ENCODE measurements around the gene ZNF648. TPM values are rescaled to one million over a fixed set of nuclear protein-coding genes. Genes with fewer than 3 reads are reported as not detected.

Gene ZNF648
- total RNA-seq, 2 experiments from 2014 or later, result not detected

DNA sequence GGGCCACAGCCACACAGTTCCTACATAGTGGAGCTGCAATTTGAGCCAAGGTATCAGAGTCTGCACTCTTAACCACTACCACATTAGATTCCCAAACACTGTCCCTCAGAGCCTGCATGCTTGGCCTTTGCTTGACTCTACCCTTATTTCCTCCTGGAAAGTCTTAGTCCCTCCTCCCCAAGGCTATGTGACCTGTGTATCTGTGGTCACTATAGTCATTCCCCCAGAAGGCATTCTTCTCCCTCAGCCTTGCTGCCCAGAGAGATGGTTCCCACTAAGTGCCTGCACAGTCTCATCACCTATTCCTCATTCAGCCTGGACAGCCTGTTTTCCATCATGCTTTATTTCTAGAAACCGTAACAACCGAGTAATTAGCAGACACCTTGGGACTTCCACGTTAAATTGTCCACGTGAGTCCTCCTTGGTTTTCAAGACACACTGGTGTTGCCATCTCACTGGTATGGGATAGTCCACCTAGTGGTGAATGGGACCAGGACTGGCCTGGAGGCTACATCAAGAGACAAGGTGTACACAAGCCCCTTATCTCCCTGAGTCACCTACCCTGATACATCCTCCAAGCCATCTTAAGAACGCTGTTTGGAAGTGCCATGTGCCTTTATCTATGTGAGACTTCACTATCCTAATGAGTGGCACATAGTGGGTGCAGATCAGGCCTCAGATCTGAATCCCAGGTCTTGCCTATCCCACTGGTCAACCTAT is 3.8 kb upstream of the ZNF648 start:
- no peak overlapping the region for H3K4me3 Mint-ChIP-seq
- ChIA-PET POLR2A (no interaction called here), CTCF (interaction anchor here (1.8 to 2.1 kb wide), 2 partner anchors 11 kb away, joined by 8 read pairs; no protein-coding TSS in a partner anchor)
- H3K36me3 Mint-ChIP-seq (ENCODE audit: low read depth), result no peaks in the 10 kb centered on the region
- TF ChIP-seq, protein P1, sequence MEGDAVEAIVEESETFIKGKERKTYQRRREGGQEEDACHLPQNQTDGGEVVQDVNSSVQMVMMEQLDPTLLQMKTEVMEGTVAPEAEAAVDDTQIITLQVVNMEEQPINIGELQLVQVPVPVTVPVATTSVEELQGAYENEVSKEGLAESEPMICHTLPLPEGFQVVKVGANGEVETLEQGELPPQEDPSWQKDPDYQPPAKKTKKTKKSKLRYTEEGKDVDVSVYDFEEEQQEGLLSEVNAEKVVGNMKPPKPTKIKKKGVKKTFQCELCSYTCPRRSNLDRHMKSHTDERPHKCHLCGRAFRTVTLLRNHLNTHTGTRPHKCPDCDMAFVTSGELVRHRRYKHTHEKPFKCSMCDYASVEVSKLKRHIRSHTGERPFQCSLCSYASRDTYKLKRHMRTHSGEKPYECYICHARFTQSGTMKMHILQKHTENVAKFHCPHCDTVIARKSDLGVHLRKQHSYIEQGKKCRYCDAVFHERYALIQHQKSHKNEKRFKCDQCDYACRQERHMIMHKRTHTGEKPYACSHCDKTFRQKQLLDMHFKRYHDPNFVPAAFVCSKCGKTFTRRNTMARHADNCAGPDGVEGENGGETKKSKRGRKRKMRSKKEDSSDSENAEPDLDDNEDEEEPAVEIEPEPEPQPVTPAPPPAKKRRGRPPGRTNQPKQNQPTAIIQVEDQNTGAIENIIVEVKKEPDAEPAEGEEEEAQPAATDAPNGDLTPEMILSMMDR (IDR thresholded peaks at IDR 0.05), result no peak
- H3K27ac Mint-ChIP-seq, result no peak overlapping the region
- peaks cover 2% of the 10 kb centered on the region for H3K4me1 Mint-ChIP-seq (ENCODE audit: low read depth)
- ATAC-seq (no peak), DNase-seq (no peak)
- no peaks in the 10 kb centered on the region for H3K9me3 Mint-ChIP-seq
- peaks cover 34% of the 10 kb centered on the region for H3K27me3 Mint-ChIP-seq
- intact Hi-C loops (cut with micrococcal nuclease), result loop anchor here (10.0 kb wide), 1 partner anchor 570 kb away; no protein-coding TSS in a partner anchor

DNA sequence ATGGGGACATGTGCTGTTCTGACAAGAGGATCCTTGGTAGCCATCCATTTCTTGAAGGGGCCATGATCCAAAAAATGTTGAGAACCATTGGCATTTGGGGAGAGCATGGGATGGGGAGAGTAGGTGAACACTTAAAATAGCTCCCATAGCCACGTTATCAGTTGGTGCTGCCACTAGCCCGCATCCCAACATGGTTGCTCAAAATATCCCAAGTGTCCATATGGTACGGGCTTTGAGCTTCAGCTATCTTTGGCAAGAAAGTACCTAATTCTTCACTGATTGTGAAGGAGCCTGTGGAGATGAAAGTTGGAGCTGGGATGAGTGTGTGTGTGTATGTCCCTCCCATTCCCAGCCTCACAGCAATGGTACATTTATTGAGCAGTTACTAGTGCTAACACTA is 3.1 kb upstream of the ZNF648 start:
- DNase-seq, result no peak
- peaks cover 2% of the 10 kb centered on the region for H3K4me1 Mint-ChIP-seq (ENCODE audit: low read depth)
- TF ChIP-seq, protein P1 (IDR thresholded peaks at IDR 0.05), result no peak
- no peak overlapping the region for H3K4me3 Mint-ChIP-seq
- no peak for ATAC-seq
- intact Hi-C loops (cut with micrococcal nuclease), result loop anchor here (10.0 kb wide), 1 partner anchor 570 kb away; no protein-coding TSS in a partner anchor
- ChIA-PET CTCF (interaction anchor here (1.5 to 1.8 kb wide), 2 partner anchors 10 to 18 kb away, joined by 5 to 8 read pairs; no protein-coding TSS in a partner anchor), POLR2A (no interaction called here)
- no peaks in the 10 kb centered on the region for H3K36me3 Mint-ChIP-seq (ENCODE audit: low read depth)
- no peak overlapping the region for H3K27ac Mint-ChIP-seq
- H3K27me3 Mint-ChIP-seq, result peaks cover 34% of the 10 kb centered on the region
- no peaks in the 10 kb centered on the region for H3K9me3 Mint-ChIP-seq

DNA sequence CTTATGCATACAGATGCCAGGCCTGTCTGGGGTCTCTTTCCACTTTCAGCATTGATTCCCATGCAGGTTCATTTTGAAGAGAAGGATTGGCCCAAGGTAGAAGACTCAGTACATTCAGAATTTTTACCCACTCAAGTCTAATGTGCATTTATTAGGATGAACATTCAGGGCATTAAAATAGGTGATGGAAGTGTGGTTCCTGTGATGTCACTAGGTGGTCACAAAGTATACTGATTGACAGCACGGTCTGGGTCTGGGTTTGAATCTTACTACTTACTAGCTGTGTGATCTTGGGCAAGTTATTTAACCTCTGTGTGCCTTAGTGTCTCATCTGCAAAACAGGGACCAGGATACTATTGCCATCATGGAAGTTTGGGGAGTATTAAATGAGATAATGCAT is 711 bp upstream of the ZNF648 start:
- ATAC-seq (no peak), DNase-seq (no peak)
- ChIA-PET POLR2A (no interaction called here), CTCF (interaction anchor here (1.3 kb wide), 1 partner anchor 23 kb away, joined by 4 read pairs; no protein-coding TSS in a partner anchor)
- Mint-ChIP-seq H3K27ac (no peak overlapping the region), H3K36me3 (ENCODE audit: low read depth) (no peaks in the 10 kb centered on the region), H3K27me3 (peaks cover 33% of the 10 kb centered on the region), H3K9me3 (no peaks in the 10 kb centered on the region), H3K4me1 (ENCODE audit: low read depth) (no peaks in the 10 kb centered on the region), H3K4me3 (no peak overlapping the region)
- TF ChIP-seq, protein P1 (IDR thresholded peaks at IDR 0.05), result no peak
- intact Hi-C loops (cut with micrococcal nuclease), result loop anchor here (10.0 kb wide), 1 partner anchor 567 kb away; no protein-coding TSS in a partner anchor

DNA sequence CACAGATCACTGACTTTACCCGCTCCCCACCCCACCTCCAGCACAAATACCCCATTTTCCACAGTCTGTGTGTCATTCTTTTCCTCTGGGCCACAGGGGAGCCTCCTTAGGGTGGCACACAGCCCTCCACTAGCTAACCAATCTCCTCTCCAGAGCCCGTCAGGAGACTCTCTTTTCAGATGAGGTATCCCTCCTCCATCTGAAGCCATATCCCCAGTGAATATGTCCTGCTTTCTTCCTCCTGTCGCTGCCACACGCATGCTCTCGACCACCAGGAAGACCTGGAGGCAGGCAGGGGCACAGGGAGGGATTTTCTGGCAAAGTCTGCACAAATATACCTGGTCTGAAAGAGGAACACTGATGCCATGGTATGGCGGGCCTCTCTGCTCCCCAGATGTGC is 635 bp downstream of the ZNF648 start:
- Mint-ChIP-seq H3K27me3 (peaks cover 42% of the 10 kb centered on the region), H3K36me3 (ENCODE audit: low read depth) (no peaks in the 10 kb centered on the region), H3K9me3 (no peaks in the 10 kb centered on the region), H3K4me1 (ENCODE audit: low read depth) (no peaks in the 10 kb centered on the region), H3K4me3 (no peak overlapping the region), H3K27ac (no peak overlapping the region)
- POLR2A ChIA-PET, result no interaction called here
- no peak for ATAC-seq
- no peak for DNase-seq
- CTCF ChIA-PET, result no interaction called here
- intact Hi-C loops (cut with micrococcal nuclease), result loop anchor here (10.0 kb wide), 1 partner anchor 566 kb away; no protein-coding TSS in a partner anchor
- TF ChIP-seq, protein P1 (IDR thresholded peaks at IDR 0.05), result no peak

DNA sequence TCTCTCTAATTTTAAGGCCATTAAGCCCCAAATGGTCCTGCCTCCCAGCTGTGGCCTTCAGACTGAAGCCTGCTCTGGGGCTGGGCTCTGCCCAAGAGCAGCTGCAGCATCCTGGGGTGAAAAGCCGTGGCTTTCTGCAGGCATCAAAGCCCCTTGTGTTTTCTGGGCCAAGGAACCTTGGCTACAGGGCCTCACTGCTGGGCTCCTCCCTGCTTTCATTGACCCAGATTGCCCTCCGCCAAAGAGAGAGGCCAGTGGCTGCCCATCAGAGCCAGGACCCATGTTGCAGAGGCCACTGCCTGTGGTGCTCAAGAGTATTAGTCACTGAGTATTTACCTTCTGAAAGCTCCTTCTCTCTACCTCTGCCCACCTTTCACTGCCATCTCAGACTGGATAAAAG is 1.6 kb downstream of the ZNF648 start:
- ChIA-PET POLR2A (no interaction called here), CTCF (interaction anchor here (1.8 kb wide), 1 partner anchor 21 kb away, joined by 8 read pairs; no protein-coding TSS in a partner anchor)
- no peaks in the 10 kb centered on the region for H3K9me3 Mint-ChIP-seq
- no peaks in the 10 kb centered on the region for H3K4me1 Mint-ChIP-seq (ENCODE audit: low read depth)
- ATAC-seq, result no peak
- intact Hi-C loops (cut with micrococcal nuclease), result loop anchor here (10.0 kb wide), 1 partner anchor 565 kb away; no protein-coding TSS in a partner anchor
- TF ChIP-seq, protein P1 (IDR thresholded peaks at IDR 0.05), result no peak
- H3K36me3 Mint-ChIP-seq (ENCODE audit: low read depth), result no peaks in the 10 kb centered on the region
- DNase-seq, result no peak
- H3K4me3 Mint-ChIP-seq, result no peak overlapping the region
- peaks cover 42% of the 10 kb centered on the region for H3K27me3 Mint-ChIP-seq
- H3K27ac Mint-ChIP-seq, result no peak overlapping the region

Measured in activated CD8-positive, alpha-beta T cell treated with anti-CD3 and anti-CD28 coated beads for 36 hours (primary cell).